HG03457 (cell line): ENCODE data around the gene MAP3K12.
"Not testable (repeated sequence)": the region's sequence is repeated elsewhere in the genome, so short reads cannot be mapped to it uniquely, and the experiment has no call there.

Source experiments
- ATAC-seq: cut with Tn5 transposase; IDR thresholded peaks from one replicate; pipeline ENCODE4 v1.9.1; 2021; ENCODE audit warnings: moderate number of reproducible peaks; ENCODE audit not compliant: unreplicated experiment

MAP3K12 gene

GRCh38 chr12:53443955-53444354 lies 55.3 kb downstream of the MAP3K12 start:
- ATAC-seq, result no peak

DNA sequence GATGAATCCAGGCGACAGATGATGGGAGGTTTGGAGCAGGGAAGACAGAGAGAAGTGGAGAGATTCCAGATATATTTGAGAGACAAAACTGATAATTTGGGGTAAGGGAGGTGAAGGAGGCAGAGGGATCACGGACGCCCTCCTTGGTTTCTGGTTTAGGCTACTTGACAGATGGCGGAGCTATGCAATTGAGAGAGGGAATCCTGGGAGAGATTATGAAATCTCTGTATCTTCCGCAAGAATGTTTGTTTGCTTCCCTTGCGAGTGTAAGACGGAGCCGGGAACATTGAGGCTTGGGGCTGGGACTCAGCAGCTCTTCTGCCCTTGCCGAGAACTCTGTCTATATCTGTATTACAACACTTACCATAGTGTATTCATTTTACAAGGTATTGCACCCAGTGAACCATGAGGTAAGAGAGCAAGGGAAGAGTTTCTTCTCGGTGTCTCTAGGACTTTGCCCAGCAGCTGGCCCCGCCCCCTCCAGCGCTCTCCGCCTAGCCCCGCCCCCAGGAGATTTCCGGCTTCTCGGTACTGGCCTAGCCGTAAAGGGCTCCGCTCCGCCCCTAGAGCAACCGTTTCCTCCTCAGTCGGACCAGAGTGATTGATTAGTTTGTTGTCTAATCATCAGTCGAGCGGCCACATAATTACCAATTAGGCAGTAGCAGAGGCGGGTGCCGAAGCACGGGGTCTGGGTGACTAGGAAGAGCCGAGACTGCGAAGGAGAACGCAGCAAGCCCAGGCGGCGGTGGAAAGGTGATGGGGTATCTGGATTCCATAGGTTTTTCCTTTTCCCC lies 58.0 kb downstream of the MAP3K12 start, which contains the start of gene PRR13:
TSS of gene PRR13 (plus strand) at position 695 of the 794 bp plus-strand sequence. CDS start 981 bp downstream, outside the sequence.
- peak; percentile 96 for ATAC-seq

- not testable (repeated sequence) for ATAC-seq
Measured at GRCh38 chr12:53439582-53439981, 59.7 kb downstream of the MAP3K12 start.

GRCh38 chr12:53435326-53435725 lies 63.9 kb downstream of the MAP3K12 start:
- ATAC-seq, result not testable (repeated sequence)

DNA sequence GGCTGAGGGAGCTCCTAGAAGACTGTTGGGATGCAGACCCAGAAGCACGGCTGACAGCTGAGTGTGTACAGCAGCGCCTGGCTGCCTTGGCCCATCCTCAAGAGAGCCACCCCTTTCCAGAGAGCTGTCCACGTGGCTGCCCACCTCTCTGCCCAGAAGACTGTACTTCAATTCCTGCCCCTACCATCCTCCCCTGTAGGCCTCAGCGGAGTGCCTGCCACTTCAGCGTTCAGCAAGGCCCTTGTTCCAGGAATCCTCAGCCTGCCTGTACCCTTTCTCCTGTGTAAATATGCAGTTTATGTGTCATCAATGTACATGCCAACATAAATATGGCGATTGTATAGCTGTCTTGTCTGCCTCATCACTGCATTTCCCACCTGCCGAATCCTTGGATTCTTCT lies 68.1 kb downstream of the MAP3K12 start:
- ATAC-seq, result no peak

- ATAC-seq, result no peak
Measured at GRCh38 chr12:53430116-53430515, 69.1 kb downstream of the MAP3K12 start.
